OCI-LY3 (cell line): ENCODE measurements around the gene FAH.

Experiments
- CTCF ChIP-seq: fragments of 200-600, 300-600 bp; sonication (generic); IDR thresholded peaks from 2 replicates; pipeline ENCODE4 v1.5.1; 2014; ENCODE audit warnings: antibody characterized with exemption, low read length, low read depth
- EZH2phosphoT487 ChIP-seq: fragments of 200-600 bp; shearing (Covaris generic); IDR thresholded peaks from 2 replicates; pipeline ENCODE4 v1.6.1; 2018; ENCODE audit warnings: antibody characterized with exemption, mixed run types, low read depth

- TF ChIP-seq CTCF (no peak), EZH2phosphoT487 (no peak)
Observed at GRCh38 chr15:80155001-80155377, 2.2 kb downstream of the FAH start.
